ENCODE measurements around the gene JAZF1. TPM values are rescaled to one million over a fixed set of nuclear protein-coding genes. Genes with fewer than 3 reads are reported as not detected.

The JAZF1 gene
- total and polyA plus RNA-seq, 8 donors = 0.58 to 16.7 (median 7.2) TPM

DNA sequence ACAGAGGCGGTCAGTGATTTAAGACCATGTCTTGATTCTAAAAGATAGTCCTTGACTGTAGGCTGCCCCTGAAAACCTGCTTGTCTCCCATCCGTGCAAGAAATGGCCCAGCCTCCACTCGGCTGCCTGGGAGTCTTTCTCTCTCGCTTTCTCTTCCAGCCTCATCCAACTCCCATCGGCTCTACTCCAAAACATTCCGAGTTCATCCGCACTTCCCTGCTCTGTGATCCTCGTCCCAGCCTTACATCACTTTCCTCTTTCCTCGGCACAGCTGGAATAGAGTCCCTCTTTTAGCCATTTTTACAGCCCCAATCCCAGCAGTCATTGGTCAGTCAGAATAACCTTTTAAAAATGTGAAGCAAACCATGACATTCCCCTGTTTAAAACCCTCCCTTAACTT lies 305.5 kb downstream of the JAZF1 start:
- no peak for DNase-seq
- intact Hi-C loops (cut with DNase I; ENCODE audit: low total_unique reads) = no loop called here
- 95 to 98% (median 97%) methylated on average over 9 of the region's 9 CpGs for WGBS, 5 donors
- TF ChIP-seq, protein P1, sequence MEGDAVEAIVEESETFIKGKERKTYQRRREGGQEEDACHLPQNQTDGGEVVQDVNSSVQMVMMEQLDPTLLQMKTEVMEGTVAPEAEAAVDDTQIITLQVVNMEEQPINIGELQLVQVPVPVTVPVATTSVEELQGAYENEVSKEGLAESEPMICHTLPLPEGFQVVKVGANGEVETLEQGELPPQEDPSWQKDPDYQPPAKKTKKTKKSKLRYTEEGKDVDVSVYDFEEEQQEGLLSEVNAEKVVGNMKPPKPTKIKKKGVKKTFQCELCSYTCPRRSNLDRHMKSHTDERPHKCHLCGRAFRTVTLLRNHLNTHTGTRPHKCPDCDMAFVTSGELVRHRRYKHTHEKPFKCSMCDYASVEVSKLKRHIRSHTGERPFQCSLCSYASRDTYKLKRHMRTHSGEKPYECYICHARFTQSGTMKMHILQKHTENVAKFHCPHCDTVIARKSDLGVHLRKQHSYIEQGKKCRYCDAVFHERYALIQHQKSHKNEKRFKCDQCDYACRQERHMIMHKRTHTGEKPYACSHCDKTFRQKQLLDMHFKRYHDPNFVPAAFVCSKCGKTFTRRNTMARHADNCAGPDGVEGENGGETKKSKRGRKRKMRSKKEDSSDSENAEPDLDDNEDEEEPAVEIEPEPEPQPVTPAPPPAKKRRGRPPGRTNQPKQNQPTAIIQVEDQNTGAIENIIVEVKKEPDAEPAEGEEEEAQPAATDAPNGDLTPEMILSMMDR (IDR thresholded peaks at IDR 0.05) = no peak
- TF ChIP-seq POLR2A (IDR thresholded peaks at IDR 0.05) = no peak
- TF ChIP-seq EP300 (IDR thresholded peaks at IDR 0.05) = no peak
- no peak for TF ChIP-seq POLR2AphosphoS5 (IDR thresholded peaks at IDR 0.05)
- no peaks in the 10 kb centered on the region for H3K9me3 ChIP-seq
- H3K36me3 ChIP-seq = no peaks in the 10 kb centered on the region
- no peak overlapping the region for H3K27ac ChIP-seq
- no peaks in the 10 kb centered on the region for H3K27me3 ChIP-seq
- H3K4me1 ChIP-seq = peaks cover 7 to 39% (median 23%) of the 10 kb centered on the region in 4 donors
- H3K4me3 ChIP-seq = no peak overlapping the region

DNA sequence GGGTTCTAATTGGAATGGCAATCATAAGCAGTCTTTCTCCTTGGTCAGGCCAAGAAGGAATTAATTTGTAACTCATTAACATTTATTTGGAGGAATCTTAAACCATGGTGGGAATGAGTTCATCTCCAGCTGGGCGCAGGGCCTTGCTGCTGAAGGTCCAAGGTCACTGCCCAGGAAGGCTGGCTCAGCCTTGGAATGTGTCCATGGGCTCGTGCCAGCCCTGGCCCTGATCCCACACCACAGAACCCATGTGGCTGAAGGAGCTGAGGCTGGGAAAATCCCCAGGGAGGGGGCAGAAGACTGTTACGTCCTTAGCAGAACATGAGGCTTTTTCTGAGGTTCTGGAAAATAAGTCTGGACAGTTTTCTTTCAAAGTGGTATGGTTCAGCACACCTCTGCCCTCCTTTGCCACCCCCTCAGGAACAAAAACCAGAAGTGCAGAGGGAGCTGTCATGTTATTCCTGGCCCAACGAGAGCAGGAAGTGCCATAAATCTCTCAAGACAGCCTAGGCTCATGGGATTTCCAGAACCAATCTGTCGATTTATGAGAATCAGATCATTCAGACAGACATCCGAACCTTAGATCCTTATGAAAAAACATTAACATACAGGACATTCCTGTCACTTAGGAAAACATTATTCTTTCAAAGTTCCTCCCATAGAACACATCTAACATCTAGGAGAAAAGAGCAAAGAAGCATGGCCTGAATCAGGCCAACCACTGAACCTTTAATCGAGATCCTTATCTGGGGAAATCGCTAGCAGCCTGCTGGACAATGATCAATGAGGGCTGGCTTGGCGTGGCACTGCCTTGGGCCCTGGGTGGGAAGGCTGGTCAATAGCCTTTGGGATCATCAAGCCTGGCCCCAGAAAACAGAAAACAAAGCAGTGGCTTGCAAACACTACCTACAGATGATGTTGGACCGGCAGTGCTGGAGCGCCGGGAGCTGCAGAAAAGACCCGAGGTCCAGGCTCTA lies 306.3 kb downstream of the JAZF1 start:
- TF ChIP-seq POLR2AphosphoS5 (IDR thresholded peaks at IDR 0.05) (peak; percentile 11 to 72 (median 23)), EP300 (IDR thresholded peaks at IDR 0.05) (no peak)
- intact Hi-C loops (cut with DNase I; ENCODE audit: low total_unique reads) = no loop called here
- H3K27me3 ChIP-seq = no peaks in the 10 kb centered on the region
- H3K36me3 ChIP-seq = no peaks in the 10 kb centered on the region
- H3K27ac ChIP-seq = peak overlapping the region in 1 of 5 donors; percentile 18
- H3K9me3 ChIP-seq = no peaks in the 10 kb centered on the region
- DNase-seq = peak; percentile 46 to 86
- H3K4me3 ChIP-seq = no peak overlapping the region
- 52 to 58% (median 55%) methylated on average over 13 of the region's 13 CpGs for WGBS, 5 donors
- H3K4me1 ChIP-seq = peaks cover 7 to 39% (median 23%) of the 10 kb centered on the region in 4 donors

DNA sequence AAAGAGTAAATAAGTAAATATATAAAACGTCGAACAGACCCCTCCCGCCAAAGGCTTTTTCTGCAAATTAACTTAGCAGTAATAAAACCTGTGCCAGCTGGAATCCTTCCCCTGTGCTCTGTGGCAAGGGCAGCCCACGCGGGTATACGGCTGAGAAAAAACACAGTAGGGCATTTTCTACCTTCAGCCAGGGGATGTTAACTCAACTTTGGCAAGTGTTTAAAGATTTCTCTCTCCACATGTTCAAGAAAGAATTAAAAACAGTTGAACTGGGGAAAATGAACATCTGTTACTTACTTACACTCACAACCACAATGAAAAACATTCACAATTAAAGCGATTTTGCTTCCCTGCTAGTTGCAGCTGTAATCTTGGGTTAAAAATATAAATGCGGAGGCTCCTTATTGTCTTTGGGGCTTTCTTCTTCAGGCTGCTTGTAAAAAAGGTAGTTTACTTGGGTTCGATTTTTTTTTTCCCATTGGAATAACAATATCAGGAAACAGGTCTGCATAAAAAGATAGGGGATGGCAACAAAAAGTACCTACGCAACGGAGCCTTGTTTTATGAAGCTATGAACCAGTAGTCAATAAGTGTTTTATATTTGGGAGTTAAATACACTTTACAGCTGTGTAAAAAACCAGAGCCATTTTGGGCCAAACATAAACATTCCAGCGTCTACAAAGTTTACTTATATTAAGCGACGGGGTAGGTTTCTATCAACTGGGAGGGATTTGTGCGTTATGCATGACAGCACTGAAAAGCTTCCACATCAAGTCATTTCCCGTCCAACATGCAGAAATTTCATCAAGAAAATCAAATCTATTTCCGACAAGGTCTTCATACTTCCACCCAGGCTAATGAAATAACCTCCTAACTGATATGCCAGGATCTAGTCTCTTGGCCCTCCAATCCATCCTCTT lies 308.0 kb downstream of the JAZF1 start:
- H3K9me3 ChIP-seq = no peaks in the 10 kb centered on the region
- intact Hi-C loops (cut with DNase I; ENCODE audit: low total_unique reads) = no loop called here
- H3K36me3 ChIP-seq = no peaks in the 10 kb centered on the region
- no peaks in the 10 kb centered on the region for H3K27me3 ChIP-seq
- WGBS, 5 donors = 59 to 76% (median 72%) methylated on average over 17 of the region's 17 CpGs
- no peak for DNase-seq
- TF ChIP-seq EP300 (IDR thresholded peaks at IDR 0.05) (no peak), POLR2A (IDR thresholded peaks at IDR 0.05) (no peak), POLR2AphosphoS5 (IDR thresholded peaks at IDR 0.05) (no peak)
- TF ChIP-seq, protein P1 (IDR thresholded peaks at IDR 0.05) = no peak
- H3K4me1 ChIP-seq = peaks cover 7 to 39% (median 23%) of the 10 kb centered on the region in 4 donors
- H3K27ac ChIP-seq = no peak overlapping the region
- no peak overlapping the region for H3K4me3 ChIP-seq

DNA sequence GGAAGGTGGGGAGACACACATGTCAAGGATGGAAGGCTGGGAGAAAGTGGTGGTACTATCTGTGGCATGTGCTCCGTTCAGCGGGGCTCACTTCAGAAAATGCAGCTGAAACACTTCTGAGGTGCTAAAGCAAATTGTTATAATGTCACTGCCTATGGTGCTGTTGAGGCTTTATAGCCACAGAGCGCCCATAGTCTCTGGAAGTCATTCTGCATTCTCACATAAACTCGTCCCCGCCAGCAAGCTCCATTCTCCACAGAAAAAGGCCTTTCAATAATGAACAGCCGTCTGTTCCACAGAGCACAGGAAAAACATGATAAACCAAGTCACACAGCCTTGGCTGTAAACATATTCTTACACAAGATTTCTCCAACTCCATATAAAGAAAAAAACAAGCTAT lies 308.7 kb downstream of the JAZF1 start:
- Histone ChIP-seq H3K9me3 (no peaks in the 10 kb centered on the region), H3K4me3 (no peak overlapping the region), H3K4me1 (peaks cover 7 to 39% (median 23%) of the 10 kb centered on the region in 4 donors), H3K27ac (no peak overlapping the region), H3K36me3 (no peaks in the 10 kb centered on the region), H3K27me3 (no peaks in the 10 kb centered on the region)
- 79 to 88% (median 84%) methylated on average over 6 of the region's 6 CpGs for WGBS, 5 donors
- TF ChIP-seq, protein P1 (IDR thresholded peaks at IDR 0.05) = no peak
- TF ChIP-seq POLR2A (IDR thresholded peaks at IDR 0.05) (no peak), EP300 (IDR thresholded peaks at IDR 0.05) (no peak), POLR2AphosphoS5 (IDR thresholded peaks at IDR 0.05) (no peak)
- no peak for DNase-seq
- intact Hi-C loops (cut with DNase I; ENCODE audit: low total_unique reads) = no loop called here
